A172 (cell line): ENCODE measurements around the gene IL2RA. TPM values are rescaled to one million over a fixed set of nuclear protein-coding genes. Genes with fewer than 3 reads are reported as not detected.

Experiments
- DNase-seq: peaks from one replicate; pipeline ENCODE4 v3.0.0-alpha.2; 2015; ENCODE audit warnings: low spot score
- total RNA-seq: library from RNA; depleted of rRNA; stranded (reverse); fragments of >200 nt; shearing (Covaris generic); gene quantifications from 2 replicates; pipeline ENCODE4 v1.2.3, GENCODE V29; 2014

The IL2RA gene
- total RNA-seq, 1 experiment from 2014 or later: not detected

GRCh38 chr10:6040205-6040604, 22.0 kb downstream of the IL2RA start:
- DNase-seq: no peak

- no peak for DNase-seq
Observed at GRCh38 chr10:6039711-6040110, 22.5 kb downstream of the IL2RA start.

GRCh38 chr10:6038071-6038631, 24.0 kb downstream of the IL2RA start:
- no peak for DNase-seq

GRCh38 chr10:6037422-6037821, 24.7 kb downstream of the IL2RA start:
- no peak for DNase-seq

- no peak for DNase-seq
Observed at GRCh38 chr10:6036861-6037321, 25.3 kb downstream of the IL2RA start.

- DNase-seq: no peak
Observed at GRCh38 chr10:6035931-6036575, 26.1 kb downstream of the IL2RA start.

GRCh38 chr10:6035101-6035834, 26.9 kb downstream of the IL2RA start:
- no peak for DNase-seq

- no peak for DNase-seq
Observed at GRCh38 chr10:6034371-6034770, 27.8 kb downstream of the IL2RA start.

GRCh38 chr10:6033954-6034353, 28.2 kb downstream of the IL2RA start:
- peak; percentile 62 for DNase-seq

- DNase-seq: no peak
Observed at GRCh38 chr10:6030940-6031339, 31.2 kb downstream of the IL2RA start.

- no peak for DNase-seq
Observed at GRCh38 chr10:6030217-6030616, 31.9 kb downstream of the IL2RA start.

- no peak for DNase-seq
Observed at GRCh38 chr10:6027929-6028328, 34.2 kb downstream of the IL2RA start.

GRCh38 chr10:6025683-6026255, 36.4 kb downstream of the IL2RA start:
- DNase-seq: no peak

GRCh38 chr10:6024334-6024682, 37.9 kb downstream of the IL2RA start:
- DNase-seq: no peak

GRCh38 chr10:6023661-6024333, 38.4 kb downstream of the IL2RA start:
- DNase-seq: no peak

GRCh38 chr10:6022660-6023059, 39.5 kb downstream of the IL2RA start:
- DNase-seq: no peak

- DNase-seq: no peak
Observed at GRCh38 chr10:6020826-6021225, 41.3 kb downstream of the IL2RA start.

- DNase-seq: no peak
Observed at GRCh38 chr10:6019796-6020195, 42.4 kb downstream of the IL2RA start.

GRCh38 chr10:6019010-6019782, 43.0 kb downstream of the IL2RA start:
- DNase-seq: no peak

GRCh38 chr10:6018422-6018821, 43.7 kb downstream of the IL2RA start:
- no peak for DNase-seq

GRCh38 chr10:6017781-6018354, 44.3 kb downstream of the IL2RA start:
- no peak for DNase-seq
